M059J (cell line): ENCODE results near the gene DCLK3. TPM values are rescaled to one million over a fixed set of nuclear protein-coding genes. Genes with fewer than 3 reads are reported as not detected.

Experiments used
- DNase-seq: peaks from one replicate; pipeline ENCODE4 v3.0.0-alpha.2; 2012; ENCODE audit warnings: low read depth
- total RNA-seq: library from RNA; depleted of rRNA; stranded (reverse); fragments of >200 nt; shearing (Covaris generic); gene quantifications from 2 replicates; pipeline ENCODE4 v1.2.3, GENCODE V29; 2014; rRNA removed

Gene DCLK3
- total RNA-seq, 1 experiment from 2014 or later: not detected

DNA sequence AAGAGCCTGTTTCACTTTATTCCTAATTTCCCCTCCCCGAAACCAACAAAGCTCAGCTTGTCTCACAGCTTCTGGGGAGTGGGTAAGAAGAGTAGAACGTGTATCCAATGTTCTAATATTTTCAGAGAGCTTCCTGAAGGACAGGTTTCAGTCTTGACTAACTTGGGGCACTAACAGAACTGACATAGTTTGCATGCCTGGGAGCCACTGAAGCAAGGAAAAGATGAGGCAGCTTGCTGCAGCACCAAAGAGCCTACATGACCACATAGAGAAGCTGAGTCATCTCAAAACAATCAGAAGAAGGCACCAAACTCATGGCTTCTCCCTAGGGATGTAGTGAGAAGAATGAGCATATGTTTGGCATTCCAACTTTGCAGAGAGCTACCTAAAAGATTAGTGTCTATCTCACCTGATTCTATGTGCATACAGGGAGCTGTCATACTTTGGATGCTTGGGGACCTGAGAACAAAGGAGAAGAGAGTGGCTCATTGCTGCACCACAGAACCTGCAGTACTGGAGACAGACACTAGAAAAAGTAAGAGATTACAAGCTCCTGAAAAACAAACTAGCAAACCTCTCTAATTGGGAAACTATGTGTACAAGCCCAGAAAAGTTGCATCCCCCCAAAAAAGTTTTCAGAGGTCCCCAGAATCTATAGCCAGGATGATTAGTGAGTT lies 86.9 kb downstream of the DCLK3 start:
- DNase-seq: peak; percentile 95

DNA sequence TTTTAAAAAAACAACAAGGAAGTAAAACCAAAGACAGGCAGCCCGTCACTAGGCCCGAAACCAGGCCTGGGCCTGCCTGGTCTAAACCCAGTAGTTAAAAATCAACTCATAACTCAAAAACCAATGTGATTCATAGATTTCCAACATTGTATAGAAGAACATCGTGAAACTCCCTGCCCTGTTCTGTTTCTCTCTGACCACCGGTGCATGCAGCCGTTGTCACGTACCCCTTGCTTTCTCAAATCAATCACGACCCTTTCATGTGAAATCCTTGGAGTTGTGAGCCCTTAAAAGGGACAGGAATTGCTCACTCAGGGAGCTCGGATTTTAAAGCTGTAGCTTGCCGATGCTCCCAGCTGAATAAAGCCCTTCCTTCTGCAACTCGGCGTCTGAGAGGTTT lies 89.5 kb downstream of the DCLK3 start:
- DNase-seq: no peak

DNA sequence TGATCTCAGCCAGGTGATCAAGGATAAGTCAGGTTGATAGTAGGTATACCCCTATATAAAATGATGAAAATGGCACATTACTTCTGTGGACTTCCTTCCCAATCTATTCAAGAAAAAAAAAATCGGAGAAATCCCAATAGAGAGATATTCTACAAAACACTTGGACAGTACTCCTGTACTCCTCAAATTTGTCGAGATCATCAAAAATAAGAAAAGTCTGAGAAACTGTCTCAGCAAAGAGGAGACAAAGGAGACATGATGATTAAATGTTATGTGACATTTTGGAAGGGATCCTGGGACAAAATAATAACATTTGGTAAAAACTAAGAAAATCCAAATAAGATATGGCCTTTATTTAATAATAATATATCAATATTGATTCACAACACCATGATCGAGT lies 94.6 kb downstream of the DCLK3 start:
- DNase-seq: no peak

DNA sequence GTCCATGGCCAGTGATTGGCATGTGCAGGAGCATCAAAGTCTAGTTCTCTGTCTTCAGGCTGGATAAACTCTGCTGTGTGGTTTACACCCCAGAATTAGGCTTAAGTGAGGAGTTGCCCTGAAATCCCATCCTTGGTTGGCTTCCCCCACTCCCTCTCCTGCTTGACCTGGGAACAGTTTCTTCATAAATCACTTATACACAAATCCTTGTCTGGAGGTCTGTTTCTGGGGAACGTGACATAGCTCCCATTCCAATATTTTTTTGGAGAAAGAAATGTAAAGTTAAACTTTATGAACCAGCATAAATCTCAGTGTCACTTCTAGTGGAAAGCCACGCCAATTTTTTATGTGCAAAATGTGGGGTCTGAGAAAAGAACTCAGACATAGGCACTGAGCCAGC lies 98.2 kb downstream of the DCLK3 start:
- no peak for DNase-seq

DNA sequence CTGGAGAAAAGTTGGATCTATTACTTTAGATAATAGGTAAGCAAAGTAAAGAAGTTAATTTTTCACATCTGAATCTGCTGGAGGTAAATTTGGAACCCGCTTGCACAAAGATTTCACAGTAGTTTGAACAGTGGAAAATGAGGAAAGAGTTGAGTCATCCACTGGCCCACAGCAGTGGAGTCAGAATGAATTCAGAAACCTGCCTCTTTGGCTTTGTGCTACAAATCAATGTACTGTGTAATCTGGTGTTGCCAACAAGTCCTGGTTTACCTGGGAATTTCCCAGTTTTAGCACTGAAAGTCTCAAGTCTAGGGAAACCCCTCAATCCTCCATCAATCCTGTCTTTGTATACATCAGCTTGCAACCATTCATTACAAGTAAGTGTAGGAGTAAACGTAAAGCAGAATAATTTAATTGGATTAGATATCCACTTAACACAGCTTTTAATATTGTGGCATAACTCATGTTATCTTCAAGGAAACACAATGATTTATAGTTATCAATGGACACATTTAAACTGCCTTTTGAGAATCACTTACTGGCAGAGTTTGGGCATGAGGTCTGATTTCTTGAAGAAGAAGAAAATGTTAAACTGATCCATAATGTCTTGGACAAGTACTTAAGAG lies 100.6 kb downstream of the DCLK3 start:
- DNase-seq: peak; percentile 34

DNA sequence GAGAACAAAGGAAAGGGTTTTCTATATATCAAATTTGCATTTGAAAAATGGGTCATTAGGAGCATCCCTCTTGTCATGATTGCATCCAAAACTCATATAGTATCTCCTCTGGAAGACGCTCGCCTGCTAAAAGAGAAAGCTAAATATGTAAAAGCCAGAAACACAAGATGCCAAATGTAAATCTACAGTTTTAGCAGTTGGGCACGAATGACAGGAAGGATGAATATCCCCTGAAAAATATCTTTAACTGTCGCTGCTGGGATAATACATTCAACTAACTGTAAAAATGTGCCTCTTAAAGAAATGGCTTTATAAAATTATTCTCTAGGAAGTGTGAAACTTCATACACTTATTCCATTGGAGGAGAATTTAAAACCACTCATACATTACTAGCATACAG lies 101.7 kb downstream of the DCLK3 start:
- DNase-seq: no peak

Other genes starting within 250 kb of the DCLK3 start
- 41.8 and 49.2 TPM in 2 replicates for gene TRANK1, start 180.5 kb upstream of the DCLK3 start, total RNA-seq
- 5.1 and 8.1 TPM in 2 replicates for gene EPM2AIP1, start 228.6 kb upstream of the DCLK3 start, total RNA-seq
- 32.3 and 48.8 TPM in 2 replicates for gene MLH1, start 229.0 kb upstream of the DCLK3 start, total RNA-seq